SW480 (cell line): ENCODE measurements around the gene PTN.
"Not testable (repeated sequence)": the region's sequence is repeated elsewhere in the genome, so short reads cannot be mapped to it uniquely, and the experiment has no call there.

Experiments
- DNase-seq: peaks from one replicate; pipeline ENCODE4 v3.0.0-alpha.2; 2016; ENCODE audit warnings: low spot score

Gene PTN

GRCh38 chr7:137266764-137267163 is 76.8 kb downstream of the PTN start:
- DNase-seq = no peak

GRCh38 chr7:137265480-137265879 is 78.1 kb downstream of the PTN start:
- not testable (repeated sequence) for DNase-seq

DNA sequence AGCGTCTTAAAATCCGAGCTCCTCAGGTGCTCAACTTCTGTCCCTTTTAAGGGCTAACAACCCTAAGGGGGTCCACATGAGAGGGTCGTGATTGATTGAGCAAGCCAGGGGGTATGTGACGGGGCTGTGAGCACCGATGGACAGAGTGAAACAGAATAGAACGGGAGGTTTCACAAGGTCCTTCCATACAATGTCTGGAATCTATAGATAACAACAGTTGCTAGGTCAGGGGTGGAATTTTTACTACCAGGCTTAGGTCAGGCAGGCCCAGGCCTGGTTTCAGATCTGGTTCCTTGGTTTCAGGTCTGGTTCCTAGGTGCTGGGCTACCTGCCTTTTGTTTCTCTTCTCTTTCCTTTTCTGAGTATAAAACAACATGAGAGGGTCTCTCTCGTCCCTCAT is 80.9 kb downstream of the PTN start:
- DNase-seq = no peak

DNA sequence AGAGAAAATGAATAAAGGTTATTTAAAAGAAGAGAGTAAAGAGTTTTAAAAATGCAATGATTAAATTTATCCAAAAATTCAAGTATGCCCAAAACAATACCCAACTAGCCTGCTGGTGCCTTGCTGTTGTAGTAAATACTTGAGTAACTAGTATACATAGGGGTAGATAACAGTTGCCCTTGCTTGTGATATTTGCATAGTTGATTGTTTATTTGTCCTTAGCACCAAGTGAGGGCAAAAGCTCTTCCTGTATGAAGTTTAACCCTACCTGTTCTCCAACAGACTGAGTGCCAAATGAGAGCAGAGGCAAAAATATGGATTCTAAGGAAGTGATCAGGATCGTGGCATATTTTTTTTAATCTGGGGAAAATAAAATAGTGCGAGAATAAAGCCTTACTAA is 85.0 kb downstream of the PTN start:
- no peak for DNase-seq

DNA sequence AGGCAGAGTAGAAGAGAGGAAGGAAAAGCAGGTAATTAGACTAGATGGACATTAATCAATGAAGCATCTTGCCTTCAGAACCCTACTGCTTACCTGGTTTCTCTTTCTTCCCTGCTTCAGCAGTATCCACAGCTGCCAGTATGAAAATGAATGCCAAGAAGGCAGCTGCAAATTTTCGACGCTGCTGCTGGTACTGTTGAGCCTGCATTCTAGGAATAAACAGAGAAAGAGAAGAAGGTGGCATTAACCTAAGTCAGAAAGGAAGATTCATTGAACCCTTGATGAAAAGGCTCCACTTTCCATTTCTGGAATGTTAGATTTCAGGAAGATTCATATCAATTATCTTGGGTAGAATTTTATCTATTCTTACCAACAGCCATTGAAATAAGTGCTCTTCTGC is 88.8 kb downstream of the PTN start:
- no peak for DNase-seq

- DNase-seq = no peak
Measured at GRCh38 chr7:137245890-137246289, 97.6 kb downstream of the PTN start.

GRCh38 chr7:137245186-137245585 is 98.3 kb downstream of the PTN start:
- no peak for DNase-seq

DNA sequence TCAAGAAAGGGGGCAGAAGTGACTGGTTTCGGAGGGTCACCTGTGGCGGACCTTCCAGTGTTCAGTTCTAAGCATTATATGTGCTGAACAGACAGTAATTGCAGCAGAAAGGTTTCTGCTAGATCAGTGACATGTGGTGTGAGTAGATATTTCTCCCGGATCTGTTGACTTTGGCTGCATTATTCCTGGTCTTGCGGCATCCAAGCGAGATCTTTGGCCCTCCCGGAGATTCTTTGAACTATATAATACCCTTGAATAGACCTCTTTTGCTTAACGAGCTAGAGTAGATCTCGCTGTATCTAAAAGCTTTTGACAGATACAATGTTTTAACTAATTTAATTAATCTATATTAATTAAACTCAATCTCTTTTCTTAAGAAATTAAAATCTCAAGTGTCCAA is 99.8 kb downstream of the PTN start:
- DNase-seq = no peak

- DNase-seq = no peak
Measured at GRCh38 chr7:137242616-137243015, 100.9 kb downstream of the PTN start.

GRCh38 chr7:137241655-137242360 is 101.7 kb downstream of the PTN start:
- DNase-seq = no peak

GRCh38 chr7:137239186-137239585 is 104.3 kb downstream of the PTN start:
- DNase-seq = not testable (repeated sequence)

DNA sequence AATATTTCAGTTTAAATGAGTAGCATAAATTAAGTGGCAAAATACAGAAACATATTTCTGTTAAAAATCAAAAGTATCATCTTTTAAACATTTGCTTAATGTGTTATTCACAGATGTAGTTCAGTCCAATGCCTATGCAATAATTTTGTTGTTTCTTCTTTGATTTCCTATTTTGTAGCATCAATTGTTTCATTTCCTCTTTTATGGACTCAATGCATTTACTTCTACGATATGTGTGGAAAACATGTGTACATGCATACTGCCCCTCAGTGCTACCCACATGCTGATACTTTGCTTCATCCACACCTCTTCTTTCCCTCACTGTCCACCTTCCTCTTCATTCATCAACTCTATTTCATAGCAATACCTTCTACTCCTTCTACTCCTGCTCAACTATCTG is 108.1 kb downstream of the PTN start:
- no peak for DNase-seq

DNA sequence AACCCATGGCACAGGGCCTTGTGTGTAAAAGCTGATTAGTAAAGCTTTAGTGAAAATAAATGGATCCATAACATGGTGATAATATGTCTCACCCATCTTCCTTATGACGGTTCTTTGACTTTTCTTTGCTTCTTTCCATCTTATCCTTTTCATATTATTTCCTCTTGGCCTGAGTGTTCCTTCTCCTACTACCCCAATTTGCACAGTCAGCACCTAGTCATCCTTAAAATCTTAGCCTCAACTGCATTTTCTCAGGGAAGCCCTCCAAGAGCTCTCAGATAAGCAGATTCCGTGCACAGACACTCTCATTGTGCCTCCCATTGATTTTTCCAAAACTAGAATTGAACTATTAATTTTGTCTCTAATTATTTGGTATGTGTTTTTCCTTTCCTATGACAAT is 112.4 kb downstream of the PTN start:
- DNase-seq = no peak

- no peak for DNase-seq
Measured at GRCh38 chr7:137221467-137221866, 122.1 kb downstream of the PTN start.

GRCh38 chr7:137213744-137214143 is 129.8 kb downstream of the PTN start:
- DNase-seq = no peak

DNA sequence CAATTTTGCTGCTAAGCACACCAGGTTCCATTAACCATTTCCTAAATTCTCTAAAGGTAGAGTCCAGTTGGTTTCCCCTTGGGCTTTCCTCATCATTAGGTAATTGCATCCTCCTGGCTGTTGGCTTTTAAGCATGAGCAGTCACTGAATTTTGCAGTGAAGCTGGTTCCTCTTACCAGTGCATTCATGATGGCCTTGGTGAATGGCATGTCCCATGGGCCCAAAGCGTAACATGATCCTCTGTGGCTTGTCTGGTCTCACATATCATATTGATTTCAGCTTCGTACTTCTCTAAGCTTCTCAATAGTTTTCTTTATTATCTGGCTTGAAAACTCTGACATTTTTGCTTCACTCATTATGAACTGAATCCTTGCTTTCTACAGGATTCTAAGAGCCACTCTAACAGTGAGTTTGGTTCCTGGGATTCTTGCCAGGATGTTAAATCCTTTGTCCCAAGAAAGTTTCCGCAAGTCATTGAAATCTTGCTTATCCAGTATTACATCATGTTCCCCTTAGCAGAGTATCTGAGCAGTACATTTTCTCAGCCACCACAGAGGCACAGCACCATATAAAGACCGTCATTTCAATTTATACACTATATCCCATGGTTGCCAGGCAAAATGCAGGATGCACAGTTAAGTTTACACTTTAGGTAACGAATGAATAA is 134.2 kb downstream of the PTN start:
- no peak for DNase-seq

DNA sequence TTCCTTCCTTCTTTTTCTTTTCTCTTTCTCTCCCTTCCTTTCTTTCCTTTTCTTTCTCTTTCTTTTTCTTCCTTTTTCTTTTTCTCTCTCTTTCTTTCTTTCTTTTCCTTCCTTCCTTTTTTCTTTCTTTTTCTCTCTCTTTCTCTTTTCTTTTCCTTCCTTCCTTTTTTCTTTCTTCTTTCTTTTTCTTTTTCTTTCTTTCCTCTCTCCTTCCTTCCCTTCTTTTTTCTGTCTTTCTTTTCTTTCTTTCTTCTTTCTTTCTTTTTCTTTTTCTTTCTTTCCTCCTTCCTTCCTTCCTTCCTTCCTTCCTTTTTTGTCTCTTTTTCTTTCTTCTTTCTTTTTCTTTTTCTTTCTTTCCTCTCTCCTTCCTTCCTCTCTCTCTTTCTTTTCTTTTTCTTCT is 136.8 kb downstream of the PTN start:
- DNase-seq = no peak

GRCh38 chr7:137204246-137204645 is 139.3 kb downstream of the PTN start:
- DNase-seq = no peak

DNA sequence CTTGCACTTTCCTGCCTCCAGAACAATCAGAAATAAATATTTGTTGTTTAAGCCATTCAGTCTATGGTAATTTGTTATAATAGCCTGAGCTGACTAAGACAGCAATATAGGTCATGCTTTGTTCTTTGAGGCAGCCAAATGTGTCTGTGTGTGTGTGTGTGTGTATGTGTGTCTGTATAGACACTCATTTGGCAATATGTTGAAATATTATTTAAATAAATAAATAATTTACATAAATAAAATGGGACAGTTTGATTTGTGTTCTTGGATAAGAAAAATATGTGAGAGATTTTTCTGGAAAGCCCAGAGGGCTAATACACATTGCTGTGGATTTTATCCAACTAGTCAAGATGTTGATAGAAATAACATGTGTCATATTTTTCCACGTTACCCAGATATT is 140.2 kb downstream of the PTN start:
- no peak for DNase-seq

- DNase-seq = no peak
Measured at GRCh38 chr7:137196648-137197047, 146.9 kb downstream of the PTN start.

DNA sequence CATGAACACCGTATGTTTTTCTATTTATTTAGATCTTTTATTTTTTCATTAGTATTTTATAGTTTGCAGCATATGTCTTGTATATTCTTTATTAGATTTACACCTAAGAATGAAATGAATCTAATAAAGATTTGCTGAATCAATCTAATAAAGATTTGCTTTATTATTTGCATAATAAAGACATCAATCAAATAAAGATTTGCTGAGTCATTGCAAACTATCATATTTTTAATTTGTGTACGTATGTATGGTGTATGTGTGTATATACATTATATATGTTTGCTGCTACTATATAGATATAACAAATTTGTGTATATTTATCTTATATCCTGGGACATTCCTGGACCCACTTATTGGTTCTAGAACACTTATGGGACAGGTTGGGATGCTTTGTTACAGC is 147.5 kb downstream of the PTN start:
- DNase-seq = no peak

GRCh38 chr7:137181619-137182018 is 161.9 kb downstream of the PTN start:
- DNase-seq = not testable (repeated sequence)
